ENCODE results near the gene CNTN4. TPM values are rescaled to one million over a fixed set of nuclear protein-coding genes. Genes with fewer than 3 reads are reported as not detected.

The CNTN4 gene
- total RNA-seq, 1 donor from 2014 or later, result 48.3 TPM

DNA sequence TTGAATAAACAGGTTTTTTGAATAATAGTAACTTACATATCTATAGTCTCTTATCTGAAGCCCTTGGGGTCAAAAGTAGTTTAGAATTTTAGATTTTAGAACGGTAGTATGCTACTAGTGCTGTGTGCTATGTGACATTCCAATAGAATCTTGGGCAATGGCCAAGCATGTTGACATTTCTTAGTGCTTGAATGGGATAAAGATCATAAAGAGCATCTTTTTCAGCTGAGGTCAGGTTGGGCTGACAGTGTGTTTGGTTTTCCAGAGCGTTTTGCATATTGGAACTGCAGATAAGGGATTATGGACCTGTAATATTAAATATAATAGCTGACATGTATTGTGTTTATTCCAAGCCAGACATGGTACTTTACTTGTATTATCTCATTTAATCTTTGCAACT, 32.1 kb downstream of the CNTN4 start:
- H3K27me3 Mint-ChIP-seq (ENCODE audit: unreplicated experiment), result no peaks in the 10 kb centered on the region
- H3K36me3 Mint-ChIP-seq (ENCODE audit: unreplicated experiment), result no peaks in the 10 kb centered on the region
- TF ChIP-seq, protein P1, sequence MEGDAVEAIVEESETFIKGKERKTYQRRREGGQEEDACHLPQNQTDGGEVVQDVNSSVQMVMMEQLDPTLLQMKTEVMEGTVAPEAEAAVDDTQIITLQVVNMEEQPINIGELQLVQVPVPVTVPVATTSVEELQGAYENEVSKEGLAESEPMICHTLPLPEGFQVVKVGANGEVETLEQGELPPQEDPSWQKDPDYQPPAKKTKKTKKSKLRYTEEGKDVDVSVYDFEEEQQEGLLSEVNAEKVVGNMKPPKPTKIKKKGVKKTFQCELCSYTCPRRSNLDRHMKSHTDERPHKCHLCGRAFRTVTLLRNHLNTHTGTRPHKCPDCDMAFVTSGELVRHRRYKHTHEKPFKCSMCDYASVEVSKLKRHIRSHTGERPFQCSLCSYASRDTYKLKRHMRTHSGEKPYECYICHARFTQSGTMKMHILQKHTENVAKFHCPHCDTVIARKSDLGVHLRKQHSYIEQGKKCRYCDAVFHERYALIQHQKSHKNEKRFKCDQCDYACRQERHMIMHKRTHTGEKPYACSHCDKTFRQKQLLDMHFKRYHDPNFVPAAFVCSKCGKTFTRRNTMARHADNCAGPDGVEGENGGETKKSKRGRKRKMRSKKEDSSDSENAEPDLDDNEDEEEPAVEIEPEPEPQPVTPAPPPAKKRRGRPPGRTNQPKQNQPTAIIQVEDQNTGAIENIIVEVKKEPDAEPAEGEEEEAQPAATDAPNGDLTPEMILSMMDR (IDR thresholded peaks at IDR 0.05), result no peak
- no peak overlapping the region for H3K4me3 Mint-ChIP-seq (ENCODE audit: unreplicated experiment)
- no peaks in the 10 kb centered on the region for H3K9me3 Mint-ChIP-seq (ENCODE audit: unreplicated experiment)
- H3K27ac Mint-ChIP-seq (ENCODE audit: unreplicated experiment), result no peak overlapping the region
- H3K4me1 Mint-ChIP-seq (ENCODE audit: unreplicated experiment), result no peaks in the 10 kb centered on the region
- no peak for DNase-seq (ENCODE audit: extremely low spot score, unreplicated experiment)

DNA sequence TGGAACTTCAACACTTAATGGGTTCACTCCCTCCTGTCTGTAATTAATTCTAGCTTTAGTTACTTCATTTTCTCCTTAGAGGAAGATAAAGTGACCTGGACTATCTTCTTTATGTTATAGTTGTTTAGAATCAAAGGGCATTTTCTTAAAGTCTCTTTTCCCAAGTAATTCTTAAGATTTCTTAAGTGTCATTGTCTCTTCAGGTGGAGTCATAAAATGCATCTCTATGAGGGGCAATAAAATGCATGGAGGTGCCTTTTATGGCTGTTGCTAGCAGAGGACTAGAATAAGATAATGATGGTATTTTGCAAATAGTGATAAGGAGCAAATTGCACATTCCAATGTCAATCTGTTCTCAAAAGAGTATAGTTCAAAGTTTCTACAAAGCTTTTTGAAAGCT, 34.5 kb downstream of the CNTN4 start:
- H3K36me3 Mint-ChIP-seq (ENCODE audit: unreplicated experiment), result no peaks in the 10 kb centered on the region

DNA sequence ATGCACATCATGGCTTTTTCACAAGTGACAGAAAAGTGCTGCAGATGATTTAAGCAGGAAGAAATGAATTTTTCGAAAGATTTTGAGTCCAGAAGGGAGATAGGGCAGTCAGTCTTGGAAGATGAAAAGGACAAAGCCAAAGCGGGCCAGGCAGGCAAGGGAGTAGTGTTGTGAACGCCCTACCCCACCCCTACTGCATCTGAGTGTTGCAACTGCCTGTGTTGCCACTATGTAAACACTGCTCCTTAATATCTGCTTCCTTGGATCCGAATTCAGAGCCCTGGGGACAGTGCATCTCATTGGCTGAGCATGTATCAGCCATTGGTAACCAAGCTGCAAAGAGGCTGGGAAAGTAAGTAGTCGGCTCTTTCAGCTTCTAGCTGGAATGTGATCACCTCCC, 39.0 kb downstream of the CNTN4 start:
- H3K27me3 Mint-ChIP-seq (ENCODE audit: unreplicated experiment), result no peaks in the 10 kb centered on the region
- no peak overlapping the region for H3K27ac Mint-ChIP-seq (ENCODE audit: unreplicated experiment)
- H3K4me1 Mint-ChIP-seq (ENCODE audit: unreplicated experiment), result no peaks in the 10 kb centered on the region
- TF ChIP-seq, protein P1 (IDR thresholded peaks at IDR 0.05), result no peak
- no peak overlapping the region for H3K4me3 Mint-ChIP-seq (ENCODE audit: unreplicated experiment)
- H3K9me3 Mint-ChIP-seq (ENCODE audit: unreplicated experiment), result peaks cover 6% of the 10 kb centered on the region
- no peaks in the 10 kb centered on the region for H3K36me3 Mint-ChIP-seq (ENCODE audit: unreplicated experiment)
- no peak for DNase-seq (ENCODE audit: extremely low spot score, unreplicated experiment)

More for the DNA sequence above, 34.5 kb downstream of the CNTN4 start:
- Mint-ChIP-seq H3K27me3 (ENCODE audit: unreplicated experiment) (no peaks in the 10 kb centered on the region), H3K27ac (ENCODE audit: unreplicated experiment) (no peak overlapping the region), H3K9me3 (ENCODE audit: unreplicated experiment) (peaks cover 3% of the 10 kb centered on the region), H3K4me1 (ENCODE audit: unreplicated experiment) (no peaks in the 10 kb centered on the region), H3K4me3 (ENCODE audit: unreplicated experiment) (no peak overlapping the region)
- DNase-seq (ENCODE audit: extremely low spot score, unreplicated experiment), result no peak
- TF ChIP-seq, protein P1 (IDR thresholded peaks at IDR 0.05), result no peak

DNA sequence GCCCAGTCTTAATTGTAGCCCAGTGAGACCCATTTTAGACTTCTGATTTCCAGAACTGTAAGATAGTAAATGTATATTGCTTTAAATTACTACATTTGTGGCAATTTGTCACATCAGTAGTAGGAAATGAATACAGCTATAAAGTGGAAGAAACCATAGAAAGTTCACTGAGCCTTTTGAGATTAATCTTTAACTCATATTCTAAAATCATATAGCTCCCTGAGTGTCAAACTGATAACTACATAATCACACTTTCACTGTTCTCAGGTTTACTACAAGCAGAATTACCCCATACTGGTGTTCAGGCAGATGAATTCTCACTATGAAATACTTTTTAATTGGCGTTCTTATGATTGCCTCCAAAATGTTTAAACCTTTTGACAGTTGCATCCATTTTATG, 42.8 kb downstream of the CNTN4 start:
- TF ChIP-seq, protein P1 (IDR thresholded peaks at IDR 0.05), result no peak
- Mint-ChIP-seq H3K36me3 (ENCODE audit: unreplicated experiment) (no peaks in the 10 kb centered on the region), H3K9me3 (ENCODE audit: unreplicated experiment) (peaks cover 6% of the 10 kb centered on the region), H3K4me1 (ENCODE audit: unreplicated experiment) (no peaks in the 10 kb centered on the region), H3K27ac (ENCODE audit: unreplicated experiment) (no peak overlapping the region), H3K27me3 (ENCODE audit: unreplicated experiment) (no peaks in the 10 kb centered on the region), H3K4me3 (ENCODE audit: unreplicated experiment) (no peak overlapping the region)
- no peak for DNase-seq (ENCODE audit: extremely low spot score, unreplicated experiment)

DNA sequence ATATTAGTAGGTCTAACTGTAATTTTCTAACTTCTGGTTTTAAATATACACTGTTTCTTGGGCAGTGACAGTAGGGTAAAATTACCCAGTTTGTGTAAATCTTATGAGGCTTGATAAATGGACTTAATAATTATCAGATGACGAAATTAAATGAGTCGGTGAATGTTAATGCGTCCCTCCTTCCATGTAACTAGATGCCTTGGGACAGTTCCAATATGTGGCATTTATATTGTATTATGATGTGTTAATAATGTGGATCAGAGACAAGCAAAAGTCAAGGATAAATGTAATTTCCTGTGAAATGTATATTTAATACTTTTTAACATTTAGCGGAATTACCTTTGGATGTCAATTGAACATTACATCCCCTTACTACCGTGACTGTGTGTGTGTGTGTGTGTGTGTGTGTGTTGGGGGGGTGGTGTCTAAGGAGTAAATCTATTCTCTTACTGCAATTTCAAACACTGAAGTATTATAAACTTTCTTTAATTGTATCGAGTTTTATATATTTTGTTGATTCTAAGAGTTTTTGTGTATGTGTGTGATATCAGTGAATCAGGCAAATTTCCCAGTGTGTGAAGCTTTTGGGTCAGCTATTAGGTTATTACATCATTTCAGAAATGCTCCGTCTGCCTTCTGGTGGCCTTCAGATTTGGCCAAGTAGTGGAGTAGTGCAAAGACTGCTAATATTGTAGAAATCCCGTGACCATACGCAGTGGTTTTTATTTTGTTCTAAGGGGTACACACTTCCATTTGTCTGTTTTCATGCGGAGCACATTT, 50.1 kb downstream of the CNTN4 start:
- no peaks in the 10 kb centered on the region for H3K27me3 Mint-ChIP-seq (ENCODE audit: unreplicated experiment)
- TF ChIP-seq, protein P1 (IDR thresholded peaks at IDR 0.05), result no peak
- no peak overlapping the region for H3K4me3 Mint-ChIP-seq (ENCODE audit: unreplicated experiment)
- H3K4me1 Mint-ChIP-seq (ENCODE audit: unreplicated experiment), result no peaks in the 10 kb centered on the region
- no peaks in the 10 kb centered on the region for H3K36me3 Mint-ChIP-seq (ENCODE audit: unreplicated experiment)
- no peaks in the 10 kb centered on the region for H3K9me3 Mint-ChIP-seq (ENCODE audit: unreplicated experiment)
- DNase-seq (ENCODE audit: extremely low spot score, unreplicated experiment), result no peak
- H3K27ac Mint-ChIP-seq (ENCODE audit: unreplicated experiment), result no peak overlapping the region

All from osteocyte (in vitro differentiated cells).